Fibroblast of villous mesenchyme (primary cell): Measurements from ENCODE around the gene CASP8. TPM values are rescaled to one million over a fixed set of nuclear protein-coding genes. Genes with fewer than 3 reads are reported as not detected.

Source experiments
- DNase-seq: peaks from one replicate; pipeline ENCODE4 v3.0.0-alpha.2; 2010; ENCODE audit warnings: low read depth
- H3K4me3 ChIP-seq: 2 replicates; pipeline ENCODE4 v1.5.1; 2011; ENCODE audit warnings: low read depth, mild to moderate bottlenecking, low read length
- total RNA-seq: library from RNA; depleted of rRNA; stranded (reverse); fragments of >200 nt; gene quantifications from 2 replicates; pipeline ENCODE4 v1.2.3, GENCODE V29; 2012
- TF ChIP-seq, protein P1 (sequence below): IDR thresholded peaks from 2 replicates; pipeline ENCODE4 v1.5.1; 2012; ENCODE audit warnings: low read depth, mild to moderate bottlenecking, low read length; ENCODE audit not compliant: insufficient read depth

CASP8 gene
- total RNA-seq, 1 donor: 22.0 TPM

DNA sequence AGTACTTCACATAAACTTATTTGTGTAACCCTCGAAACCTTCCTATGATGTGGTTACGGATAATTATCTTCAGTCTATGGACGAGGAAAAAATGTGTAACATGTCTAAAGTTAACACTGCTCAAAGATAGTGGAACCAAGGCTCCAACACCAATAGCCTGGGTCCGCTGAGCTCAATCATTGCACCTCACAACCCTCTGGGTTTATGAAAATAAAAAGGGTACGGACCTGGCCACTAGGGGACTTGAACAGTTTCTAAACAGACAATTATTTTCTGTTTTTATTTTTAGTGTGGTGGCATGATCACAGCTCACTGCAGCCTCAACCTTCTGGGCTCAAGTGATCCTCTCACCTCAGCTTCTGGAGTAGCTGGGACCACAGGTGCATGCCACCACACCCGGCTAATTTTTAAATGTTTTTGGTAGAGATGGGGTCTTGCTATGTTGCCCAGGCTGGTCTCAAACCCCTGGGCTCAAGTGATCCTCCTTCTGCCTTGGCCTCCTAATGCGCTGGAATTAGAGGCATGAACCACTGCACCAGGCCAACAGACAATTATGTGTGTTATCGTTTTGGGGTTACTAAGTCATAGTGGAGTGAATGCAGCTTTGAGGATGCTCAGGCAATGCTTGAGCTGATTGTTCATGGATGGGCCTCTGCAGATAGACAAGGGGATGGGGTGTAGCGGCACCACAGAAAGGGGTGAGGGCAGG, 10.1 kb downstream of the CASP8 start:
- no peak overlapping the region for H3K4me3 ChIP-seq
- TF ChIP-seq, protein P1, sequence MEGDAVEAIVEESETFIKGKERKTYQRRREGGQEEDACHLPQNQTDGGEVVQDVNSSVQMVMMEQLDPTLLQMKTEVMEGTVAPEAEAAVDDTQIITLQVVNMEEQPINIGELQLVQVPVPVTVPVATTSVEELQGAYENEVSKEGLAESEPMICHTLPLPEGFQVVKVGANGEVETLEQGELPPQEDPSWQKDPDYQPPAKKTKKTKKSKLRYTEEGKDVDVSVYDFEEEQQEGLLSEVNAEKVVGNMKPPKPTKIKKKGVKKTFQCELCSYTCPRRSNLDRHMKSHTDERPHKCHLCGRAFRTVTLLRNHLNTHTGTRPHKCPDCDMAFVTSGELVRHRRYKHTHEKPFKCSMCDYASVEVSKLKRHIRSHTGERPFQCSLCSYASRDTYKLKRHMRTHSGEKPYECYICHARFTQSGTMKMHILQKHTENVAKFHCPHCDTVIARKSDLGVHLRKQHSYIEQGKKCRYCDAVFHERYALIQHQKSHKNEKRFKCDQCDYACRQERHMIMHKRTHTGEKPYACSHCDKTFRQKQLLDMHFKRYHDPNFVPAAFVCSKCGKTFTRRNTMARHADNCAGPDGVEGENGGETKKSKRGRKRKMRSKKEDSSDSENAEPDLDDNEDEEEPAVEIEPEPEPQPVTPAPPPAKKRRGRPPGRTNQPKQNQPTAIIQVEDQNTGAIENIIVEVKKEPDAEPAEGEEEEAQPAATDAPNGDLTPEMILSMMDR: no peak
- no peak for DNase-seq

DNA sequence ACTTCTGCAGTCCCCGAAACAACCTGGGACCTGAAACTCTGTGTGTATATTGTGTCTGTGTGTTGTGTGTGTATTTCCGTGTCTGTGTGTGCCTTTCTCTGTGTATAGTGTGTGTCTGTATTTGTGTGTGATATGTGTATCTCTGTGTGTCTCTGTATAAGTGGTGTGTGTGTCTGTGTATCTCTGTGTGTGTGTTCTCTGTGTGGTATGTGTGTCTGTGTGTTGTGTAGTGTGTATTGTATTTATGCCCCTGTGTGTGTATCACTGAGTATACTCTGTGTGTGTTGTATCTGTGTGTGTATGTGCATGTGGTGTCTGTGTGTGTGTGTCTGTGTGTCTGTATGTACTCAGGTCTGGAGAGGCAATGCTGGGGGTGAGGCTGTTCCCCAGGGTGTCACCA, 11.6 kb downstream of the CASP8 start:
- H3K4me3 ChIP-seq: no peak overlapping the region
- DNase-seq: no peak
- TF ChIP-seq, protein P1: no peak

DNA sequence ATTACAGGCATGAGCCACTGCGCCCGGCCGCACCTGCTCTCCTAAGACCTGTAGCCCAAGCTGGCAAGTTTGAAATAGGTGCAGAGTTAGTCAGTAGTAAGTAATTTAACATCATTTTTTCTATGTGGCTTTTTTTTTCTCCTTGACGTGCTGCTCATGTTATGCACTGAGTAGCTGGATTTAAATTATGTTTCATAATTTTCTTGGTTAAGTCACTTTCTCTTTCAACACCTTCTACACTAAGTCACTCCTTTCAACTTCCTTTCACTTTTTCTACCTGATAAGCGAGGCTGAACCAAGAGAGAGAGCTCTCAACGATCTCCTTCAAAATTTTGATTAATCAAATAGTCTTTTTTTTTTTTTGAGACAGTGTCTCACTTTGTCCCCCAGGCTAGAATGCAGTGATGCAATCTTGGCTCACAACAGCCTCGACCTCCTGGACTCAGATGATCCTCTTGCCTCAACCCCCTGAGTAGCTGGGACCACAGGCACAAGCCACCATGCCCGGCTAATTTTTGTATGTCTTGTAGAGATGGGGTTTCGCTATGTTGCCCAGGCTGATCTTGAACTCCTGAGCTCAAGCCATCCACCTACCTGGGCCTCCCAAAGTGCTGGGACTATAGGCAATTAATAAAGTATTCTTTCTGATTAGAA, 13.1 kb downstream of the CASP8 start:
- H3K4me3 ChIP-seq: no peak overlapping the region
- TF ChIP-seq, protein P1: no peak
- no peak for DNase-seq

DNA sequence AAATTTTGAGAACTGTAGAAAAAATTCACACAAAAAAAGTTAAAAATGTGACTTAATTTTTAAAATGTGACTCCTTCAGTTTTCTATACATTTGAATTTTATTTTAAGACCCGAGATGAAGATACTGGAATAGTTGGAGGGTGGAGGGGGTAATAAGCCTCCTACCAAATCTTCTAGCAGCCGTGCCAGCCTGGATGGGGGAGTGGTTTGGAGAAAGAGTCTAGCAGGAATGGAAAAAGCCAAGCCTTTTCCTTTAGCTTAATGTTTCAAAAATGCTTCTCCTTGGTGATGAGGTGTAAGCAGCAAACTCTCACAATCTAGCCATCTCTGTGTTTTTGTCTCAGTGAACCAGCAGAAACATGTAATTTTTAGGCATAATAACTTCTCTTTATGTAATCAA, 14.7 kb downstream of the CASP8 start:
- no peak overlapping the region for H3K4me3 ChIP-seq
- TF ChIP-seq, protein P1: no peak
- no peak for DNase-seq

DNA sequence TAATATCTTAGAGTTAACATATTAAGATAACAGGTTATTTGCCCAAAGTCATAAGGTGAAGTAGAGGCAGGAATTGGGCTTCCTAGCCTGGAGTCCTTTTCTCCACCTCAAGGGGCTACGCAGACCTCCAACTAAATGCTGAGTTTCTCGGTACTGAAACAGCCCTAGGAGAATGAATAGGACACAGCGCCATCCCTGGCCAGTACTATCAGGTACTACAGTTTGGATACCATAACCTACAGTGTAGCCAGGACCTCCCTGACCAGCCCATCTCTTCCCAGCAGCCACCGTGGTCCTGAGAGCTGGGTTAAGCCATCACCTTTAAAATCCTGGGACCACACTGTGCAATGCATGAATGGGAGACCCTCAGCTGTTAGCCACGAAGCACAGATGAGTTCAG, 15.7 kb downstream of the CASP8 start:
- TF ChIP-seq, protein P1: no peak
- DNase-seq: no peak
- H3K4me3 ChIP-seq: no peak overlapping the region

DNA sequence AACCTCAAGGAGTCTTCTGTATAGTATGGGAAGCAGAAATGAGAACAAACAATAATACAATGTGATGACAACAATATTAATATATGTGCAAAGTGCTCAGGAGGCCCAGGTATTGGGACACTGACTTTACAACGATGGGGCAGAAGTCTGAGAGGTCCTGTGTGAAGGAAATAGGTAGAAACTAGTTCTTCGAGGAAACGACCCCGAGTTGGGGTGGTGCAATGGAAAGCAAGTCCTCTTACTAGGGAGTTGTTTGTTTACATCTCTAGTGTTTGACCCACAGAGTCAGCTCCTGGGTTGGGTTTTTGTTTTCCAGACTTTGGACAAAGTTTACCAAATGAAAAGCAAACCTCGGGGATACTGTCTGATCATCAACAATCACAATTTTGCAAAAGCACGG, 16.2 kb downstream of the CASP8 start:
- no peak for DNase-seq
- no peak overlapping the region for H3K4me3 ChIP-seq

More for the DNA sequence above, 16.2 kb downstream of the CASP8 start:
- TF ChIP-seq, protein P1: no peak
